H9 (cell line): ENCODE data around the gene ALDH1L1. TPM values are rescaled to one million over a fixed set of nuclear protein-coding genes. Genes with fewer than 3 reads are reported as not detected.
A peak's percentile ranks its signal among the peaks of the same experiment; 100 is the strongest.

Experiments used
- DNase-seq: peaks from one replicate; pipeline ENCODE4 v3.0.0-alpha.2; 2017
- H2AFZ ChIP-seq: one replicate; pipeline ENCODE4 v1.6.1; 2013; ENCODE audit warnings: mild to moderate bottlenecking, low read length, control low read depth, moderate library complexity
- H2AK5ac ChIP-seq: 2 replicates; pipeline ENCODE4 v1.6.1; 2013; ENCODE audit warnings: low read length, control low read depth, mixed read lengths; ENCODE audit not compliant: insufficient read length
- H2BK120ac ChIP-seq: one replicate; pipeline ENCODE4 v1.6.1; 2013; ENCODE audit warnings: low read depth, mild to moderate bottlenecking, low read length, control low read depth, inconsistent platforms; ENCODE audit not compliant: poor library complexity, severe bottlenecking
- H2BK12ac ChIP-seq: 2 replicates; pipeline ENCODE4 v1.6.1; 2013; ENCODE audit warnings: low read length, control low read depth, mixed read lengths, low read depth; ENCODE audit not compliant: insufficient read length
- H2BK15ac ChIP-seq: 2 replicates; pipeline ENCODE4 v1.6.1; 2013; ENCODE audit warnings: low read depth, low read length, control low read depth
- H2BK20ac ChIP-seq: one replicate; pipeline ENCODE4 v1.6.1; 2013; ENCODE audit warnings: low read depth, mild to moderate bottlenecking, low read length, control low read depth, inconsistent platforms; ENCODE audit not compliant: poor library complexity, severe bottlenecking
- H2BK5ac ChIP-seq: 2 replicates; pipeline ENCODE4 v1.6.1; 2013; ENCODE audit warnings: low read length, control low read depth, mixed read lengths; ENCODE audit not compliant: insufficient read length
- H3K14ac ChIP-seq: 2 replicates; pipeline ENCODE4 v1.6.1; 2013; ENCODE audit warnings: low read length, control low read depth; ENCODE audit not compliant: insufficient read depth
- H3K18ac ChIP-seq: 2 replicates; pipeline ENCODE4 v1.6.1; 2013; ENCODE audit warnings: low read depth, mild to moderate bottlenecking, mixed read lengths, low read length, control low read depth; ENCODE audit not compliant: insufficient read length
- H3K23ac ChIP-seq: 2 replicates; pipeline ENCODE4 v1.6.1; 2013; ENCODE audit warnings: low read length, control low read depth, mixed read lengths, low read depth; ENCODE audit not compliant: insufficient read length
- H3K23me2 ChIP-seq: 2 replicates; pipeline ENCODE4 v1.6.1; 2013; ENCODE audit warnings: low read depth, mild to moderate bottlenecking, mixed read lengths, low read length, control low read depth; ENCODE audit not compliant: insufficient read length, poor library complexity, severe bottlenecking
- H3K27ac ChIP-seq: 2 replicates; pipeline ENCODE4 v1.5.1; 2013; ENCODE audit warnings: low read length, control low read depth, mixed read lengths, low read depth; ENCODE audit not compliant: insufficient read length
- H3K27me3 ChIP-seq: 2 replicates; pipeline ENCODE4 v1.6.1; 2013; ENCODE audit warnings: low read length, control low read depth, inconsistent platforms; ENCODE audit not compliant: insufficient read depth
- H3K4ac ChIP-seq: 2 replicates; pipeline ENCODE4 v1.6.1; 2013; ENCODE audit warnings: low read depth, mild to moderate bottlenecking, control low read depth, inconsistent platforms, low read length, moderate library complexity
- H3K4me1 ChIP-seq: 2 replicates; pipeline ENCODE4 v1.6.1; 2013; ENCODE audit warnings: low read length, control low read depth, inconsistent platforms; ENCODE audit not compliant: insufficient read depth
- H3K4me2 ChIP-seq: 2 replicates; pipeline ENCODE4 v1.6.1; 2013; ENCODE audit warnings: low read length, control low read depth, mixed read lengths; ENCODE audit not compliant: insufficient read length, insufficient read depth
- H3K56ac ChIP-seq: 2 replicates; pipeline ENCODE4 v1.6.1; 2013; ENCODE audit warnings: low read depth, mild to moderate bottlenecking, mixed read lengths, low read length, control low read depth; ENCODE audit not compliant: insufficient read length
- H3K79me1 ChIP-seq: 2 replicates; pipeline ENCODE4 v1.6.1; 2013; ENCODE audit warnings: low read depth, mild to moderate bottlenecking, moderate library complexity, low read length, control low read depth, inconsistent platforms; ENCODE audit not compliant: insufficient read depth, poor library complexity, severe bottlenecking
- H3K79me2 ChIP-seq: 2 replicates; pipeline ENCODE4 v1.6.1; 2013; ENCODE audit warnings: low read length, control low read depth, inconsistent platforms; ENCODE audit not compliant: insufficient read depth
- H3K9ac ChIP-seq: 2 replicates; pipeline ENCODE4 v1.6.1; 2013; ENCODE audit warnings: low read length, control low read depth, mixed read lengths; ENCODE audit not compliant: insufficient read length; ENCODE audit errors: extremely low read depth
- H3K9me3 ChIP-seq: one replicate; pipeline ENCODE4 v1.6.1; 2013; ENCODE audit warnings: low read depth, low read length, inconsistent platforms; ENCODE audit not compliant: control insufficient read depth
- H3T11ph ChIP-seq: one replicate; pipeline ENCODE4 v1.6.1; 2013; ENCODE audit warnings: mild to moderate bottlenecking, low read length, control low read depth, inconsistent platforms
- H4K20me1 ChIP-seq: one replicate; pipeline ENCODE4 v1.6.1; 2013; ENCODE audit not compliant: control insufficient read depth, insufficient read length, insufficient read depth
- H4K5ac ChIP-seq: 2 replicates; pipeline ENCODE4 v1.6.1; 2013; ENCODE audit warnings: low read depth, mild to moderate bottlenecking, mixed read lengths, low read length, control low read depth; ENCODE audit not compliant: insufficient read length
- H4K8ac ChIP-seq: replicated peaks from 2 replicates; pipeline ENCODE4 v1.6.1; 2013; ENCODE audit warnings: low read length, control low read depth, mixed read lengths, low read depth; ENCODE audit not compliant: insufficient read length
- H4K91ac ChIP-seq: 2 replicates; pipeline ENCODE4 v1.6.1; 2013; ENCODE audit warnings: low read depth, mild to moderate bottlenecking, moderate library complexity, mixed read lengths, low read length, control low read depth; ENCODE audit not compliant: insufficient read length
- H3K27ac Mint-ChIP-seq, 3 experiments: 2 replicates in 2 of 3; 3 replicates in 1 of 3; pipeline ENCODE4 v1.8.0; 2020 to 2021; ENCODE audit warnings: mixed read lengths in 3 of 3, mild to moderate bottlenecking in 1 of 3, moderate library complexity in 1 of 3
- H3K27me3 Mint-ChIP-seq: 2 replicates; pipeline ENCODE4 v1.8.0; 2021; ENCODE audit warnings: low read depth, mild to moderate bottlenecking, moderate library complexity, mixed read lengths
- H3K36me3 Mint-ChIP-seq, 3 experiments: 2 replicates in 2 of 3; 3 replicates in 1 of 3; pipeline ENCODE4 v1.8.0; 2020 to 2021; ENCODE audit warnings: low read depth in 3 of 3, mixed read lengths in 3 of 3; ENCODE audit not compliant: insufficient read depth in 1 of 3
- H3K4me1 Mint-ChIP-seq, 2 experiments: 2 replicates each; pipeline ENCODE4 v1.8.0; 2020; ENCODE audit warnings: mixed read lengths in 2 of 2
- H3K4me3 Mint-ChIP-seq, 2 experiments: 2 replicates in 1 of 2; 3 replicates in 1 of 2; pipeline ENCODE4 v1.8.0; 2020 to 2021; ENCODE audit warnings: mild to moderate bottlenecking in 2 of 2, mixed read lengths in 2 of 2, moderate library complexity in 1 of 2
- H3K9me3 Mint-ChIP-seq, 2 experiments: 2 replicates in 1 of 2; 3 replicates in 1 of 2; pipeline ENCODE4 v1.8.0; 2020; ENCODE audit warnings: mild to moderate bottlenecking in 2 of 2, mixed read lengths in 2 of 2, moderate library complexity in 1 of 2
- WGBS: extraction: QIAGEN DNeasy Blood & Tissue Kit; methylation state at CpG from one replicate; pipeline ENCODE4 v1.1.7; 2013; ENCODE audit warnings: missing lambda C conversion rate, low lambda C conversion rate, mixed read lengths; ENCODE audit not compliant: insufficient read length; ENCODE audit errors: extremely low coverage; 5-methylcytosine and 5-hydroxymethylcytosine counted together
- total RNA-seq: library from RNA; stranded (reverse); gene quantifications from 2 replicates; pipeline ENCODE4 v1.2.1, GENCODE V29; 2021
- TF ChIP-seq, protein P1 (sequence below): fragments of 200-600 bp; sonication (generic); conservative IDR thresholded peaks from 3 replicates; pipeline ENCODE4 v1.8.0; 2021; ENCODE audit warnings: antibody characterized with exemption, mild to moderate bottlenecking

Gene ALDH1L1
- total RNA-seq, 1 experiment from 2014 or later, result 0.90 TPM

DNA sequence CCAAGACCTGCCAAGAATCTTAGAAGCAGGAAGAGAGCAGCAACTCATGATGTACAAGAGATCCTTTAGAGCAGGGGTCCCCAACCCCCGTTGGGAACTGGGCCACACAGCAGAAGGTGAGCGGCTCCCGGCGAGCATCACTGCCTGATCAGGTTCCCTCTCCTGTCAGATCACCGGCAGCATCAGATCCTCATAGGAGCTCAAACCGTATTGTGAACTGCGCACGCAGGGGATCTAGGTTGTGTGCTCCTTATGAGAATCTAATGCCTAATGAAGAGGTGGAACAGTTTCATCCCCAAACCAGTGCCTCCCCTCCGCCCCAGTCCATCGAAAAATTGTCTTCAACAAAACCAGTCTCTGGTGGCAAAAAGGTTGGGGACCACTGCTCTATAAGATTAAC lies 110.2 kb downstream of the ALDH1L1 start:
- no peaks in the 10 kb centered on the region for H3K79me2 ChIP-seq
- WGBS, result no CpG with 5 or more reads among the region's 10 CpGs
- peaks cover 3 to 11% (median 8%) of the 10 kb centered on the region in 3 experiments for H3K36me3 Mint-ChIP-seq
- no peak overlapping the region for H2AK5ac ChIP-seq
- H3K14ac ChIP-seq, result no peak overlapping the region
- no peak overlapping the region for H4K5ac ChIP-seq
- DNase-seq, result no peak
- no peak overlapping the region for H3K56ac ChIP-seq
- H3K27ac Mint-ChIP-seq, result peak overlapping the region in 1 of 3 experiments; percentile 5; a peak in 1 of 7 replicates
- peaks cover 0 to 19% of the 10 kb centered on the region in 2 experiments; a peak in 3 of 4 replicates for H3K4me1 Mint-ChIP-seq
- no peaks in the 10 kb centered on the region for H3K4me1 ChIP-seq
- H2BK20ac ChIP-seq, result no peak overlapping the region
- H4K20me1 ChIP-seq, result no peaks in the 10 kb centered on the region
- H4K91ac ChIP-seq, result no peak overlapping the region
- no peak overlapping the region for H2BK12ac ChIP-seq
- no peaks in the 10 kb centered on the region for H3K27me3 Mint-ChIP-seq
- H4K8ac ChIP-seq, result no peak overlapping the region
- no peak overlapping the region for H3K23ac ChIP-seq
- H3T11ph ChIP-seq, result no peak overlapping the region
- H3K9me3 Mint-ChIP-seq, result no peaks in the 10 kb centered on the region
- no peak overlapping the region for H3K4me3 Mint-ChIP-seq
- no peak overlapping the region for H2AFZ ChIP-seq
- H3K4ac ChIP-seq, result no peak overlapping the region
- no peaks in the 10 kb centered on the region for H3K79me1 ChIP-seq
- H2BK5ac ChIP-seq, result no peak overlapping the region
- no peaks in the 10 kb centered on the region for H3K9me3 ChIP-seq
- TF ChIP-seq, protein P1, sequence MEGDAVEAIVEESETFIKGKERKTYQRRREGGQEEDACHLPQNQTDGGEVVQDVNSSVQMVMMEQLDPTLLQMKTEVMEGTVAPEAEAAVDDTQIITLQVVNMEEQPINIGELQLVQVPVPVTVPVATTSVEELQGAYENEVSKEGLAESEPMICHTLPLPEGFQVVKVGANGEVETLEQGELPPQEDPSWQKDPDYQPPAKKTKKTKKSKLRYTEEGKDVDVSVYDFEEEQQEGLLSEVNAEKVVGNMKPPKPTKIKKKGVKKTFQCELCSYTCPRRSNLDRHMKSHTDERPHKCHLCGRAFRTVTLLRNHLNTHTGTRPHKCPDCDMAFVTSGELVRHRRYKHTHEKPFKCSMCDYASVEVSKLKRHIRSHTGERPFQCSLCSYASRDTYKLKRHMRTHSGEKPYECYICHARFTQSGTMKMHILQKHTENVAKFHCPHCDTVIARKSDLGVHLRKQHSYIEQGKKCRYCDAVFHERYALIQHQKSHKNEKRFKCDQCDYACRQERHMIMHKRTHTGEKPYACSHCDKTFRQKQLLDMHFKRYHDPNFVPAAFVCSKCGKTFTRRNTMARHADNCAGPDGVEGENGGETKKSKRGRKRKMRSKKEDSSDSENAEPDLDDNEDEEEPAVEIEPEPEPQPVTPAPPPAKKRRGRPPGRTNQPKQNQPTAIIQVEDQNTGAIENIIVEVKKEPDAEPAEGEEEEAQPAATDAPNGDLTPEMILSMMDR, result no peak
- no peak overlapping the region for H3K4me2 ChIP-seq
- H2BK15ac ChIP-seq, result no peak overlapping the region
- H3K9ac ChIP-seq, result no peak overlapping the region
- no peak overlapping the region for H2BK120ac ChIP-seq
- H3K18ac ChIP-seq, result no peak overlapping the region
- H3K27me3 ChIP-seq, result no peaks in the 10 kb centered on the region; the same call in 1 of the 2 replicates
- H3K23me2 ChIP-seq, result no peaks in the 10 kb centered on the region
- no peak overlapping the region for H3K27ac ChIP-seq
